Natural killer cell treated with Interleukin-12 subunit alpha and Interleukin-12 subunit beta and Interleukin-15 and Interleukin-18, amount 100 ng/mL, for 72 hours (primary cell): Measurements from ENCODE around the gene COL6A5. TPM values are rescaled to one million over a fixed set of nuclear protein-coding genes. Genes with fewer than 3 reads are reported as not detected.
A peak's percentile ranks its signal among the peaks of the same experiment; 100 is the strongest.
"Not testable (repeated sequence)": the region's sequence is repeated elsewhere in the genome, so short reads cannot be mapped to it uniquely, and the experiment has no call there.

Experiments used
- ATAC-seq, 2 donors: fragments of 150-1000 bp; cut with Tn5 transposase in 1 of 2; sonication (Bioruptor Pico), chemical (Tn5 transposase) in 1 of 2; 2 replicates each; pipeline ENCODE4 v1.10.0; 2021
- DNase-seq: peaks from one replicate; pipeline ENCODE4 v3.0.0; 2022; ENCODE audit warnings: low spot score
- H3K27ac Mint-ChIP-seq, 2 donors: 1 replicate in 1 of 2; 2 replicates in 1 of 2; pipeline ENCODE4 v1.8.0; 2022; ENCODE audit warnings: mixed read lengths in 2 of 2, mild to moderate bottlenecking in 1 of 2, moderate library complexity in 1 of 2
- H3K27me3 Mint-ChIP-seq, 2 donors: 1 replicate in 1 of 2; 2 replicates in 1 of 2; pipeline ENCODE4 v1.8.0; 2022; ENCODE audit warnings: mixed read lengths in 2 of 2
- H3K36me3 Mint-ChIP-seq: one replicate; pipeline ENCODE4 v1.8.0; 2022; ENCODE audit warnings: mixed read lengths
- H3K4me1 Mint-ChIP-seq, 2 donors: 1 replicate in 1 of 2; 2 replicates in 1 of 2; pipeline ENCODE4 v1.8.0; 2022; ENCODE audit warnings: low read depth in 2 of 2, mixed read lengths in 2 of 2, mild to moderate bottlenecking in 1 of 2
- H3K4me3 Mint-ChIP-seq: one replicate; pipeline ENCODE4 v1.8.0; 2022; ENCODE audit warnings: mixed read lengths
- H3K9me3 Mint-ChIP-seq: 2 replicates; pipeline ENCODE4 v1.8.0; 2022; ENCODE audit warnings: mixed read lengths
- total RNA-seq, 2 donors: library from RNA; stranded (reverse); gene quantifications; one replicate each; pipeline ENCODE4 v1.2.3, GENCODE V29; 2022

Gene COL6A5
- total RNA-seq, 2 donors from 2014 or later: not detected

DNA sequence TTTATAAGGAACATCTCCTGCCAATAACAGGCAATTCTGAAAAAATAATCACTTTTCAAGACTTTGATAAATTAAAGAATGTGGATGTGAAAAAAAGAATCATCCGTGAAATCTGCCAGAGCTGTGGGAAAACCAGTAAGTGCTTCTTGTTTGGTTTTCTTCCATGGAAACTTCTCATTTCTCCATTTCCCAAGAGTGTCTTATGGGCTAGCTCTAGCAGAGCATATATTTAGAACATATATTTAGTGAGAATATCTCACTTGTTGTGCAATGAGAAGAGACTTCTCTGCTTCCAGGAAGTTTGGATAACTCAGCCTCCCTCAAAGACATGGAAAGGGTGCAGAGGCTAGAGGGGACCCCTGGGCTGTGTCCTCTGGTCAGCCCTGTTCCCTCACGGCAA lies 49.9 kb downstream of the COL6A5 start:
- no peaks in the 10 kb centered on the region for H3K4me1 Mint-ChIP-seq
- H3K4me3 Mint-ChIP-seq: no peak overlapping the region
- H3K27me3 Mint-ChIP-seq: peaks cover 0 to 11% of the 10 kb centered on the region in 2 donors
- DNase-seq (no peak), ATAC-seq (no peak)
- H3K9me3 Mint-ChIP-seq: no peaks in the 10 kb centered on the region
- no peaks in the 10 kb centered on the region for H3K36me3 Mint-ChIP-seq
- no peak overlapping the region for H3K27ac Mint-ChIP-seq

DNA sequence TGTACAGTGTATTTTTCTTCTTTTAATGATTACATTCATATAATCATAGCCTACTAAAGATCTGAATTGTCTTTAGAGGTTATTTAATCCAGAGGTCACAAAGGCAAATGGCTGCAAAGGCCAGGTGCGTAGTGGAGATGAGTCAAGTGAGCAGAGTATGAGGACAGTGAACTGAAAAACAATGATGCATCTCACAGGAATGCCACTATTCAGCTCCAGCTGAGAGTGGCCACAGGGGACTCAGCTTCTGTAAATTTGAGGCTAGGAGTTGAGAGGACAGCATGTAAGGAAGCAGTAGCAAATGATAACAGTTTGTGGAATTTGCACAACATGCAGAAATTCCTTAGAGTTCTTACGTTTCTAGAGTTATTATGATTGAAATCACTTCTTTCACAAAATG lies 50.4 kb downstream of the COL6A5 start:
- H3K36me3 Mint-ChIP-seq: no peaks in the 10 kb centered on the region

GRCh38 chr3:130404401-130404800 lies 58.9 kb downstream of the COL6A5 start:
- DNase-seq: no peak
- Mint-ChIP-seq H3K4me3 (no peak overlapping the region), H3K9me3 (peaks cover 10% of the 10 kb centered on the region), H3K4me1 (no peaks in the 10 kb centered on the region), H3K27me3 (no peaks in the 10 kb centered on the region), H3K36me3 (peaks cover 5% of the 10 kb centered on the region), H3K27ac (no peak overlapping the region)
- no peak for ATAC-seq

More for the DNA sequence above, 50.4 kb downstream of the COL6A5 start:
- Mint-ChIP-seq H3K27me3 (peaks cover 0 to 11% of the 10 kb centered on the region in 2 donors), H3K4me1 (no peaks in the 10 kb centered on the region), H3K4me3 (no peak overlapping the region), H3K9me3 (no peaks in the 10 kb centered on the region), H3K27ac (no peak overlapping the region)
- ATAC-seq (peak in 1 of 2 donors; percentile 20), DNase-seq (no peak)

DNA sequence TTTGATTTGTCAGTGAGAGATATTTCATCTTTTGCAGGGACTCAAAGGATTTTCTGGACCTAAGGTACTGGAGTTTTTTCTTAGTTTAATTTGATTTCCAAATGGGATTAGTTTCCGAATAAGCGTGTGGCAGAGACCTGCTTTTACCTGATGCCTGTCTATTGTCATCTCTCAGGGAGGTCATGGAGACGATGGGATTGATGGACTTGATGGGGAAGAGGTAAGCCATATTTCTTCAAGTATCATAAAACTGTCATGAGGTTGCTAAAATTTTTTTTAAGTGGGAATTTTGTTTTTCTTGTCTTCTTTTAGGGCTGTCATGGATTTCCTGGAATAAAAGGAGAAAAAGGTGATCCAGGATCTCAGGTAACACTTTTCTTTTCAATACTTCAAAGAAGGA lies 60.5 kb downstream of the COL6A5 start:
- Mint-ChIP-seq H3K9me3 (peaks cover 10% of the 10 kb centered on the region), H3K36me3 (peaks cover 5% of the 10 kb centered on the region), H3K4me1 (no peaks in the 10 kb centered on the region), H3K27ac (no peak overlapping the region), H3K27me3 (peaks cover 0 to 6% of the 10 kb centered on the region in 2 donors), H3K4me3 (no peak overlapping the region)
- ATAC-seq (no peak), DNase-seq (no peak)

DNA sequence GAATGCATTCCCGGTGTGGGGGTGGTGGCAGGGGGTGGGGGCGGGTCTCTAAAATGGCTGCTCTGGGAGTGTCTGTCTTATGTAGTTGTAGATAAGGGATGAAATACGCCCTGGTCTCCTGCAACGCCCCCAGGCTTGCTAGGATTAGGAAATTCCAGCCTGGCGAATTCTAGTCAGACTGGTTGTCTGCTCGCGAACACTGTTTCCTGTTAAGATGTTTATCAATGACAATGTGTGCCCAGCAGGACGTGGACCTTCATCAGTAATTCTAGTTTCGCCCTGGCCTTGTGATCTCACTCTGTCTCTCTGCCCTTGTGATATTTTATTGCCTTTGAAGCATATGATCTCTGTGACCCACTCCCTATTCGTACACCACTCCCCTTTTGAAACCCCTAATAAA lies 62.8 kb downstream of the COL6A5 start:
- ATAC-seq, H3K4me1 Mint-ChIP-seq, H3K4me3 Mint-ChIP-seq, H3K27me3 Mint-ChIP-seq, DNase-seq, H3K27ac Mint-ChIP-seq, H3K36me3 Mint-ChIP-seq: not testable (repeated sequence)
- peaks cover 10% of the 10 kb centered on the region for H3K9me3 Mint-ChIP-seq

DNA sequence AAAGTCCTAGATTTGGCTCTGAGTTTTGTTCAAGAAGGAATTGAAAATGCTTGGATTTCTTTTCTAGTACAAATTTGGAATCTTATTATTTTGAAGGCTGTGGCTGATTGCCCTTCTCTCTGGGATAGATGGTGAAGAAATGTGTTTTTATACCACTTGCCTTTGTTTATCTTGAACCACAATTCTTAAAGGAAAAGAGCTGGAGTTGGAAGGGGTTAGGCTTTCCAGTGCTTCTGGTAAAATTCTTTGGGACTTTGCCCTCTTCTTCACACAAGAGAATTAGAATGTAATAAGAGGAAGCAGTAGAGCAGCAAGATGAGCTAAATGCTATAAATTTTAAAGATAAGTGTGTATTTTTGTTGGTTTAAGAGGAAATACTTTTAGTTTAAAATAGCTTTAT lies 65.8 kb downstream of the COL6A5 start:
- Mint-ChIP-seq H3K9me3 (peaks cover 10% of the 10 kb centered on the region), H3K4me3 (no peak overlapping the region), H3K27ac (no peak overlapping the region), H3K36me3 (peaks cover 5% of the 10 kb centered on the region), H3K4me1 (no peaks in the 10 kb centered on the region), H3K27me3 (peaks cover 0 to 6% of the 10 kb centered on the region in 2 donors)
- no peak for DNase-seq
- no peak for ATAC-seq

DNA sequence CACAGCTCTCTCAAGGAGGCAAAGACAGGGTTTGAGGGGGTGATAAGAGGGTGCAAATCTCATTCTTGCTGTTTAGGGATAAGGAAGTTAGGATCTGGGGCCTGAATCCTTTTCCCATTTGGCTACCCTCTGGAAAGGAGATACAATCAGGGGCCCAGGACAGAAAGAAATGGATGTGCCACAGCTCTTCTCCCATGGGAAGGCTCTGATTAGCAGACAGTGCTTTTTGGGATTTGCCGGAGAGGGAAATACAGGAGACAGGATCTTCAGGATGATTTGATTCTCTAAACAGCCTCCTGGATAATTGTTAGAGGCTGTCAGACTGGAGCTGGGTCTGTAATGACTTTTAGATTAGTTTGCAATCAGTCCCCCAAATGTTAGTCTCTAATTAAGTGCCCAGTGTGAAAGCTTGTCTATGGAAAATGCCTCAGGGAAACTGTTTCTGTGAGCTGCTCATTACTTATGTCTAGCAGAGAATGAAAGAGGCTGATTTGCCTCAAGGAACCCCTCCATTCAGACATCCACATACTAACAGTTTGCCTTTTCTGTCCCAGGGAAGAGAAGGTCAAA lies 67.6 kb downstream of the COL6A5 start:
- Mint-ChIP-seq H3K27ac (no peak overlapping the region), H3K4me3 (no peak overlapping the region), H3K27me3 (peaks cover 3 to 6% of the 10 kb centered on the region in 2 donors), H3K9me3 (peaks cover 4% of the 10 kb centered on the region), H3K36me3 (peaks cover 5% of the 10 kb centered on the region), H3K4me1 (no peaks in the 10 kb centered on the region)
- ATAC-seq (no peak), DNase-seq (no peak)

DNA sequence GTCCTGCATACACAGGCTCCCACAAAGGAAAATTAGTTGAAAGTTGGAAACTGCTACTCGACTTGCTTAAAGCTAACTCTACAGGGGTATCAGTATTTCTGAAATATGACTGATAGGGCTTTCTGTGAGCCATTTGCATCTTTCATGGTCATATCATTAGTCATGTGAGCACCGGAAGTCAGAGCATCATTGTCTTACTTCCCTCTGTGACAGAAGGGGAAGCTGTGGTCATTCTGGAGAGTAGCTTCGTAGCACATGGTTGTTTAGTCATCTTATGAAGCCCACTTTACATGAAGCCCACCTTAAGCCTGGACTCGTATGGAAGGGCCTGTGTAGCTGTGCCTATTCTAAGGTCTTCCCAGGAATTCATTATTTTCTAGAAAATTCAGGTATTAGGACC lies 69.0 kb downstream of the COL6A5 start:
- no peak overlapping the region for H3K4me3 Mint-ChIP-seq
- H3K27ac Mint-ChIP-seq: no peak overlapping the region
- ATAC-seq: no peak
- DNase-seq: no peak
- peaks cover 4 to 15% of the 10 kb centered on the region in 2 donors for H3K27me3 Mint-ChIP-seq
- no peaks in the 10 kb centered on the region for H3K4me1 Mint-ChIP-seq
- no peaks in the 10 kb centered on the region for H3K9me3 Mint-ChIP-seq
- H3K36me3 Mint-ChIP-seq: no peaks in the 10 kb centered on the region

DNA sequence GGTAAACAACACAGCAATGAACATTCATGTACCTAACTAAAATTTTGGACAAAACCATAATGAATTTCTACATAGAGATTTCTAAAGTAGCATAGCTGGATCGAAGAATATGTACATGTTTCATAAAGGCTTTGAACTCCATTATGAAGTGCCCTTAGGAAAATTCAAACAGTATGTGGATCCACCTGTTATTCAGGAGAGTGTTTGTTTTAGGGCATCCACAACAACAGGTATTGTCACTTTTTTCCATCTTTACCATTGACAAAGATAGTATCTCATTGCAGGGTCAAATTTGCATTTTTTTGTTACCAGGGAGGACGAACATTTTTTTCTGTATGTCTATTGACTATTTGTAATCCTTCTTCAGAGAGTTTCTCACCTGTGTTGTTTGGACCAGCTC lies 75.0 kb downstream of the COL6A5 start:
- no peaks in the 10 kb centered on the region for H3K4me1 Mint-ChIP-seq
- no peaks in the 10 kb centered on the region for H3K36me3 Mint-ChIP-seq
- peaks cover 11 to 17% of the 10 kb centered on the region in 2 donors for H3K27me3 Mint-ChIP-seq
- no peak overlapping the region for H3K4me3 Mint-ChIP-seq
- no peaks in the 10 kb centered on the region for H3K9me3 Mint-ChIP-seq
- ATAC-seq (no peak), DNase-seq (no peak)
- no peak overlapping the region for H3K27ac Mint-ChIP-seq

GRCh38 chr3:130423064-130423463 lies 77.6 kb downstream of the COL6A5 start:
- H3K27ac Mint-ChIP-seq: no peak overlapping the region
- H3K4me1 Mint-ChIP-seq: no peaks in the 10 kb centered on the region
- ATAC-seq: no peak
- peaks cover 8 to 17% of the 10 kb centered on the region in 2 donors for H3K27me3 Mint-ChIP-seq
- no peak overlapping the region for H3K4me3 Mint-ChIP-seq
- DNase-seq: no peak
- no peaks in the 10 kb centered on the region for H3K9me3 Mint-ChIP-seq
- no peaks in the 10 kb centered on the region for H3K36me3 Mint-ChIP-seq

GRCh38 chr3:130424837-130425236 lies 79.4 kb downstream of the COL6A5 start:
- ATAC-seq (no peak), DNase-seq (no peak)
- Mint-ChIP-seq H3K36me3 (no peaks in the 10 kb centered on the region), H3K27me3 (peaks cover 4 to 6% of the 10 kb centered on the region in 2 donors), H3K4me1 (no peaks in the 10 kb centered on the region), H3K9me3 (no peaks in the 10 kb centered on the region), H3K4me3 (no peak overlapping the region), H3K27ac (no peak overlapping the region)

DNA sequence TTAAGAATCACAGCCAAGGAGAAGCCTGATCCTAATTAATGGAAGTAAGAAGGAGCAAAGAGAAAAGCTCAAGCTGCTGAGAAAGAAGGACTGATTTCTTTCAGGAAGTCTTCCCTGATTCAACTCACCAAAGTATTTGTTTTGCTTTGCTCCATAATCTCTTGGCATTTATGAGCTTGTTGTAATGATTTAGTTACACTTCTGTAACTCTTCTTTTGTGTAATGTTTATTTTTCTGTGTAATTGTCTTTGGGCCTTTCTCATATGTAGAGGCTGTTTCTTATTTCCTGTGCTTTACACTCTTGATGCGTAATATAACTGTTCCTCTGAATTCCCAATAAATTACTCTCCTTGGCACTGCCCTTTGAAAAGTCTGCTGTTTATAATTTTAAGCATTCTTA lies 80.0 kb downstream of the COL6A5 start:
- DNase-seq: no peak
- Mint-ChIP-seq H3K4me3 (no peak overlapping the region), H3K27ac (no peak overlapping the region), H3K4me1 (no peaks in the 10 kb centered on the region), H3K27me3 (peaks cover 0 to 3% of the 10 kb centered on the region in 2 donors), H3K36me3 (no peaks in the 10 kb centered on the region), H3K9me3 (no peaks in the 10 kb centered on the region)
- ATAC-seq: no peak

DNA sequence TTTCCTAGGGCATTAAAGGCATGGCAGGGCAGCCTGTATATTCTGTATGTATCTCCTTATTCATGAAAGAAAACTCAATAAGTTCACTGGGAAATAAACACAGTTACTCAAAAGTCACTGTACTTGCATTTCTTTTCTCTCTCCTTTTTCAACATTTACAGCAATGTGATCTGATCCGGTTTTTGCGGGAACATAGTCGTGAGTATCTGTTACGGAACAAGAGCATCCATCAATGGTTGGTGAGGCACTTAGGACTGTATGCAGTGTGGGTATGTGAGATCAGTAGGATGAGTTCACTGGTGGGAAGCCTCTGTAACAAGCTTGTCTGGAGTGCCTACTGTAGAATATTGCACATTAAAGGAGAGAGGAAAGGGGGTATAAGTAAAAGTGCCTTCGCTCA lies 80.7 kb downstream of the COL6A5 start:
- H3K27ac Mint-ChIP-seq: no peak overlapping the region
- no peaks in the 10 kb centered on the region for H3K36me3 Mint-ChIP-seq
- ATAC-seq (no peak), DNase-seq (no peak)
- H3K9me3 Mint-ChIP-seq: no peaks in the 10 kb centered on the region
- H3K27me3 Mint-ChIP-seq: peaks cover 0 to 3% of the 10 kb centered on the region in 2 donors
- no peak overlapping the region for H3K4me3 Mint-ChIP-seq
- H3K4me1 Mint-ChIP-seq: no peaks in the 10 kb centered on the region

GRCh38 chr3:130428871-130429712 lies 83.6 kb downstream of the COL6A5 start:
- H3K4me1 Mint-ChIP-seq: no peaks in the 10 kb centered on the region
- peaks cover 0 to 7% of the 10 kb centered on the region in 2 donors for H3K27me3 Mint-ChIP-seq
- H3K9me3 Mint-ChIP-seq: peaks cover 2% of the 10 kb centered on the region
- no peak overlapping the region for H3K4me3 Mint-ChIP-seq
- no peak overlapping the region for H3K27ac Mint-ChIP-seq
- DNase-seq: no peak
- no peak for ATAC-seq
- no peaks in the 10 kb centered on the region for H3K36me3 Mint-ChIP-seq
